GM12878 (cell line): Measurements from ENCODE around the gene EPHB1.

ENCODE experiments used
- BCL11A ChIP-seq: IDR thresholded peaks from 2 replicates; pipeline ENCODE4 v1.6.1; 2011; ENCODE audit warnings: low read depth, low read length
- CBX5 ChIP-seq: sonication (generic); IDR thresholded peaks from 2 replicates; pipeline ENCODE4 v1.6.1; 2016; ENCODE audit warnings: low read depth, moderate library complexity, mild to moderate bottlenecking, inconsistent platforms
- CREM ChIP-seq: IDR thresholded peaks from 2 replicates; pipeline ENCODE4 v1.6.1; 2014; ENCODE audit warnings: antibody characterized with exemption, low read depth
- EP300 ChIP-seq, 2 experiments: fragments of 150-350 bp in 1 of 2; IDR thresholded peaks; 2 replicates each; pipeline ENCODE4 v1.6.1; 2011 to 2012; ENCODE audit warnings: low read depth in 2 of 2, low read length in 2 of 2, borderline replicate concordance in 1 of 2, improper control_type of control experiment in 1 of 2, inconsistent platforms in 1 of 2; ENCODE audit not compliant: control insufficient read depth in 1 of 2
- EZH2 ChIP-seq: IDR thresholded peaks from 2 replicates; pipeline ENCODE4 v1.6.1; 2012; ENCODE audit warnings: low read depth, mild to moderate bottlenecking, control low read depth, inconsistent platforms, low read length, borderline replicate concordance; ENCODE audit not compliant: control insufficient read depth
- NBN ChIP-seq: fragments of 450-650 bp; IDR thresholded peaks from 2 replicates; pipeline ENCODE4 v1.6.1; 2016
- NFIC ChIP-seq: IDR thresholded peaks from 2 replicates; pipeline ENCODE4 v1.6.1; 2012; ENCODE audit warnings: low read depth, mild to moderate bottlenecking, inconsistent platforms, low read length, moderate library complexity
- POLR2A ChIP-seq: IDR thresholded peaks from 2 replicates; pipeline ENCODE4 v1.6.1; 2011; ENCODE audit warnings: low read depth, mild to moderate bottlenecking, low read length
- POLR2AphosphoS2 ChIP-seq: IDR thresholded peaks from 2 replicates; pipeline ENCODE4 v1.6.1; 2011; ENCODE audit warnings: low read depth, mild to moderate bottlenecking, low read length, improper control_type of control experiment, moderate library complexity
- RCOR1 ChIP-seq: conservative IDR thresholded peaks from 2 replicates; pipeline ENCODE4 v1.6.1; 2012; ENCODE audit warnings: low read depth, low read length, improper control_type of control experiment
- TF ChIP-seq, protein P1 (sequence below), 3 experiments: IDR thresholded peaks in 2 of 3; conservative IDR thresholded peaks in 1 of 3; 2 replicates each; pipeline ENCODE4 v1.5.1; 2011; ENCODE audit warnings: low read depth in 3 of 3, low read length in 3 of 3, mild to moderate bottlenecking in 3 of 3, control low read depth in 2 of 3, moderate library complexity in 2 of 3, inconsistent platforms in 1 of 3, mixed read lengths in 1 of 3; ENCODE audit not compliant: control insufficient read depth in 2 of 3, insufficient read depth in 1 of 3; ENCODE audit errors: extremely low read depth in 1 of 3
- TF ChIP-seq, protein P2 (sequence below): IDR thresholded peaks from 2 replicates; pipeline ENCODE4 v1.6.1; 2011; ENCODE audit warnings: low read depth, mild to moderate bottlenecking, low read length, moderate library complexity, borderline replicate concordance; ENCODE audit errors: extremely low read depth

DNA sequence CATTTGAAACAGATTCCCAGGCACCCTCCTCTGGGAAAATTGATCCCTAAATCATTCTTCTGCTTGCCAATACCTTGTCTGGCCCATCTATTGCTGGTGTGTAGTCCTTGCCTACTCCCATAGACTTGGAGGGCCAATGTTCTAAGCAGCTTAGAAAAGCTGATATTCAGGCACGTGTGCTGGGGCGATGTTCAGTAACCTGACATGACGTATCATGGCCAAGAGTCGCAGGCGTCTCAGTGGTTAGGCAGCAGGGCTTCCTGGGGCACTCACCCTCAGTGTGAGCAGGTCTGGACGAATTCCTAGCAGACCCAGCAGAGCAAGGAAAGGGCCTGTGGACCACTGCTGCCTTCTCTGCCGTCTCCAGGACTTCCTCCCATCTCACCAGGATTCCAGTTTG, 21.6 kb downstream of the EPHB1 start:
- TF ChIP-seq NFIC (no peak), POLR2AphosphoS2 (no peak), CREM (no peak), EP300 (IDR thresholded peaks at IDR 0.05; ENCODE audit: borderline replicate concordance in 1 of 2, control insufficient read depth in 1 of 2, low read depth in 2 of 2, low read length in 2 of 2) (no peak), NBN (no peak), BCL11A (no peak), CBX5 (no peak), EZH2 (no peak), POLR2A (no peak), RCOR1 (no peak)
- TF ChIP-seq, protein P1, sequence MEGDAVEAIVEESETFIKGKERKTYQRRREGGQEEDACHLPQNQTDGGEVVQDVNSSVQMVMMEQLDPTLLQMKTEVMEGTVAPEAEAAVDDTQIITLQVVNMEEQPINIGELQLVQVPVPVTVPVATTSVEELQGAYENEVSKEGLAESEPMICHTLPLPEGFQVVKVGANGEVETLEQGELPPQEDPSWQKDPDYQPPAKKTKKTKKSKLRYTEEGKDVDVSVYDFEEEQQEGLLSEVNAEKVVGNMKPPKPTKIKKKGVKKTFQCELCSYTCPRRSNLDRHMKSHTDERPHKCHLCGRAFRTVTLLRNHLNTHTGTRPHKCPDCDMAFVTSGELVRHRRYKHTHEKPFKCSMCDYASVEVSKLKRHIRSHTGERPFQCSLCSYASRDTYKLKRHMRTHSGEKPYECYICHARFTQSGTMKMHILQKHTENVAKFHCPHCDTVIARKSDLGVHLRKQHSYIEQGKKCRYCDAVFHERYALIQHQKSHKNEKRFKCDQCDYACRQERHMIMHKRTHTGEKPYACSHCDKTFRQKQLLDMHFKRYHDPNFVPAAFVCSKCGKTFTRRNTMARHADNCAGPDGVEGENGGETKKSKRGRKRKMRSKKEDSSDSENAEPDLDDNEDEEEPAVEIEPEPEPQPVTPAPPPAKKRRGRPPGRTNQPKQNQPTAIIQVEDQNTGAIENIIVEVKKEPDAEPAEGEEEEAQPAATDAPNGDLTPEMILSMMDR (IDR thresholded peaks at IDR 0.05 in 2 of 3, conservative IDR thresholded peaks at IDR 0.05 in 1 of 3; ENCODE audit: control insufficient read depth in 2 of 3, extremely low read depth in 1 of 3, insufficient read depth in 1 of 3, low read depth in 3 of 3, low read length in 3 of 3) = no peak
- TF ChIP-seq, protein P2, sequence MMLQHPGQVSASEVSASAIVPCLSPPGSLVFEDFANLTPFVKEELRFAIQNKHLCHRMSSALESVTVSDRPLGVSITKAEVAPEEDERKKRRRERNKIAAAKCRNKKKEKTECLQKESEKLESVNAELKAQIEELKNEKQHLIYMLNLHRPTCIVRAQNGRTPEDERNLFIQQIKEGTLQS = no peak
